GM23248 (cell line): Measurements from ENCODE around the gene HEXA. TPM values are rescaled to one million over a fixed set of nuclear protein-coding genes. Genes with fewer than 3 reads are reported as not detected.
A peak's percentile ranks its signal among the peaks of the same experiment; 100 is the strongest.

Experiments
- DNase-seq: peaks from one replicate; pipeline ENCODE4 v3.0.0-alpha.2; 2015
- H2AFZ ChIP-seq: fragments of 200-600 bp; sonication (generic); 2 replicates; pipeline ENCODE4 v1.6.1; 2016; ENCODE audit warnings: antibody characterized with exemption
- H3F3A ChIP-seq: fragments of 200-600 bp; sonication (generic); 2 replicates; pipeline ENCODE4 v1.6.1; 2016; ENCODE audit warnings: mild to moderate bottlenecking, antibody characterized with exemption, mixed run types; ENCODE audit not compliant: insufficient read depth
- H3K27ac ChIP-seq: fragments of 200-600 bp; sonication (generic); 2 replicates; pipeline ENCODE4 v1.5.1; 2016; ENCODE audit warnings: mild to moderate bottlenecking
- H3K27me3 ChIP-seq: fragments of 200-600 bp; sonication (generic); replicated peaks from 2 replicates; pipeline ENCODE4 v1.6.1; 2016; ENCODE audit warnings: mild to moderate bottlenecking; ENCODE audit not compliant: insufficient read depth
- H3K36me3 ChIP-seq: fragments of 200-600 bp; sonication (generic); 2 replicates; pipeline ENCODE4 v1.6.1; 2016; ENCODE audit warnings: low read depth, mild to moderate bottlenecking
- H3K4me1 ChIP-seq: fragments of 200-600 bp; sonication (generic); 2 replicates; pipeline ENCODE4 v1.6.1; 2016; ENCODE audit warnings: mild to moderate bottlenecking; ENCODE audit not compliant: insufficient read depth
- H3K4me2 ChIP-seq: fragments of 200-600 bp; sonication (generic); one replicate; pipeline ENCODE4 v1.6.1; 2016; ENCODE audit warnings: mild to moderate bottlenecking; ENCODE audit not compliant: unreplicated experiment
- H3K4me3 ChIP-seq: fragments of 200-600 bp; sonication (generic); 2 replicates; pipeline ENCODE4 v1.5.1; 2016; ENCODE audit warnings: mild to moderate bottlenecking
- H3K79me2 ChIP-seq: fragments of 200-600 bp; sonication (generic); 2 replicates; pipeline ENCODE4 v1.6.1; 2016; ENCODE audit warnings: mild to moderate bottlenecking; ENCODE audit not compliant: insufficient read depth
- H3K9ac ChIP-seq: fragments of 200-600 bp; sonication (generic); 2 replicates; pipeline ENCODE4 v1.6.1; 2016; ENCODE audit warnings: mild to moderate bottlenecking
- H3K9me2 ChIP-seq: fragments of 200-600 bp; sonication (generic); 2 replicates; pipeline ENCODE4 v1.6.1; 2016; ENCODE audit warnings: mixed run types, mild to moderate bottlenecking, moderate library complexity; ENCODE audit not compliant: insufficient read depth
- H3K9me3 ChIP-seq: fragments of 200-600 bp; sonication (generic); one replicate; pipeline ENCODE4 v1.6.1; 2017; ENCODE audit warnings: low read depth
- H4K20me1 ChIP-seq: fragments of 200-600 bp; sonication (generic); 2 replicates; pipeline ENCODE4 v1.6.0; 2016; ENCODE audit not compliant: insufficient read depth
- EZH2 ChIP-seq: fragments of 200-600 bp; sonication (generic); IDR thresholded peaks from 2 replicates; pipeline ENCODE4 v1.6.1; 2018; ENCODE audit warnings: antibody characterized with exemption, mild to moderate bottlenecking; ENCODE audit not compliant: insufficient read depth, poor library complexity, severe bottlenecking
- EZH2phosphoT487 ChIP-seq: fragments of 200-600 bp; sonication (generic); IDR thresholded peaks from 2 replicates; pipeline ENCODE4 v1.6.1; 2018; ENCODE audit warnings: antibody characterized with exemption, moderate library complexity, mild to moderate bottlenecking, low read depth; ENCODE audit not compliant: insufficient read depth
- WGBS, 2 experiments: methylation state at CpG; one replicate each; pipeline ENCODE4 v1.1.6; 2015 to 2017; ENCODE audit warnings: low lambda C conversion rate in 2 of 2, low coverage in 1 of 2; ENCODE audit errors: missing lambda C conversion rate in 2 of 2; 5-methylcytosine and 5-hydroxymethylcytosine counted together
- in situ Hi-C: fragments of 300-500 bp; cut with MboI; formaldehyde crosslinking; loops from 2 replicates; pipeline ENCODE4 v1.15.0; 2020
- polyA plus RNA-seq: library from polyadenylated mRNA; unstranded; fragments of >200 nt; fragmentation: Nextera tagmentation; extraction: Ambion mirVana; gene quantifications from 2 replicates; pipeline ENCODE4 v1.2.1, GENCODE V29; 2016
- total RNA-seq: library from RNA; depleted of rRNA; stranded (reverse); fragments of >200 nt; shearing (Covaris generic); gene quantifications from 2 replicates; pipeline ENCODE4 v1.2.3, GENCODE V29; 2014

HEXA gene
- total and polyA plus RNA-seq, 2 experiments from 2014 or later, result 162 to 190 TPM

GRCh38 chr15:72323752-72324151 is 52.1 kb downstream of the HEXA start:
- DNase-seq, result no peak
- no peak overlapping the region for H3K27ac ChIP-seq
- H3K9me3 ChIP-seq, result no peaks in the 10 kb centered on the region
- TF ChIP-seq EZH2phosphoT487, result no peak
- TF ChIP-seq EZH2, result no peak
- H3K4me3 ChIP-seq, result no peak overlapping the region
- H2AFZ ChIP-seq, result no peak overlapping the region
- WGBS, 2 experiments, result 93 to 94% methylated on average over 1 of the region's 1 CpG
- H3K4me2 ChIP-seq, result no peak overlapping the region
- peaks cover 3% of the 10 kb centered on the region; the same call in 1 of the 2 replicates for H3K27me3 ChIP-seq
- no peaks in the 10 kb centered on the region for H4K20me1 ChIP-seq
- in situ Hi-C loops, result no loop called here
- H3K9ac ChIP-seq, result no peak overlapping the region
- no peaks in the 10 kb centered on the region for H3K9me2 ChIP-seq
- H3F3A ChIP-seq, result peaks cover 4% of the 10 kb centered on the region; the same call in 1 of the 2 replicates
- no peaks in the 10 kb centered on the region for H3K79me2 ChIP-seq
- 0 out of 2 replicates have a peak, but pooled peaks cover 5% of the 10 kb centered on the region for H3K4me1 ChIP-seq
- H3K36me3 ChIP-seq, result no peaks in the 10 kb centered on the region

- Histone ChIP-seq H3K9me2 (no peaks in the 10 kb centered on the region), H2AFZ (peak within 1 kb of the TSS; percentile 50), H3K27ac (no peak within 1 kb of the TSS), H3K36me3 (no peaks in the 10 kb centered on the region), H3K9me3 (no peaks in the 10 kb centered on the region), H3K9ac (peak within 1 kb of the TSS; percentile 53), H3F3A (peaks cover 4% of the 10 kb centered on the region; the same call in 1 of the 2 replicates), H4K20me1 (no peaks in the 10 kb centered on the region), H3K4me1 (0 out of 2 replicates have a peak, but pooled peaks cover 5% of the 10 kb centered on the region), H3K4me2 (peak within 1 kb of the TSS; percentile 78), H3K4me3 (peak within 1 kb of the TSS; percentile 69), H3K27me3 (peaks cover 3% of the 10 kb centered on the region; the same call in 1 of the 2 replicates), H3K79me2 (no peaks in the 10 kb centered on the region)
- no peak for TF ChIP-seq EZH2
- TF ChIP-seq EZH2phosphoT487, result no peak
- in situ Hi-C loops, result no loop called here
- 3% methylated on average over 9 to 56 of the region's 58 CpGs for WGBS, 2 experiments
- DNase-seq, result peak; percentile 82
Observed at GRCh38 chr15:72319985-72320671, 55.7 kb downstream of the HEXA start, which contains the start of gene CELF6. Gene CELF6 (minus strand): TSS chr15:72320157. CDS start chr15:72319874, 283 bp downstream.

- no peak overlapping the region for H3K9ac ChIP-seq
- peak; percentile 80 for DNase-seq
- no peaks in the 10 kb centered on the region for H3K36me3 ChIP-seq
- no peak overlapping the region for H2AFZ ChIP-seq
- H3K4me2 ChIP-seq, result no peak overlapping the region
- WGBS, 2 experiments, result 8 to 14% methylated on average over 29 to 46 of the region's 48 CpGs
- no peak overlapping the region for H3K27ac ChIP-seq
- no peaks in the 10 kb centered on the region for H3K79me2 ChIP-seq
- in situ Hi-C loops, result no loop called here
- no peaks in the 10 kb centered on the region for H3K9me3 ChIP-seq
- peaks cover 4% of the 10 kb centered on the region; the same call in 1 of the 2 replicates for H3F3A ChIP-seq
- 0 out of 2 replicates have a peak, but pooled peaks cover 5% of the 10 kb centered on the region for H3K4me1 ChIP-seq
- peaks cover 3% of the 10 kb centered on the region; the same call in 1 of the 2 replicates for H3K27me3 ChIP-seq
- no peak overlapping the region for H3K4me3 ChIP-seq
- no peaks in the 10 kb centered on the region for H3K9me2 ChIP-seq
- H4K20me1 ChIP-seq, result no peaks in the 10 kb centered on the region
- no peak for TF ChIP-seq EZH2
Observed at GRCh38 chr15:72319360-72319984, 56.3 kb downstream of the HEXA start.

GRCh38 chr15:72318408-72318942 is 57.3 kb downstream of the HEXA start:
- H3K9me2 ChIP-seq, result no peaks in the 10 kb centered on the region
- no peak overlapping the region for H3K4me2 ChIP-seq
- H3K9ac ChIP-seq, result no peak overlapping the region
- H3K36me3 ChIP-seq, result no peaks in the 10 kb centered on the region
- H3K27me3 ChIP-seq, result peaks cover 3% of the 10 kb centered on the region; the same call in 1 of the 2 replicates
- in situ Hi-C loops, result no loop called here
- WGBS, 2 experiments, result 41 to 60% methylated on average over 2 of the region's 2 CpGs
- H4K20me1 ChIP-seq, result no peaks in the 10 kb centered on the region
- no peak for DNase-seq
- no peaks in the 10 kb centered on the region for H3K9me3 ChIP-seq
- no peaks in the 10 kb centered on the region for H3K79me2 ChIP-seq
- peaks cover 4% of the 10 kb centered on the region; the same call in 1 of the 2 replicates for H3F3A ChIP-seq
- no peak overlapping the region for H3K4me3 ChIP-seq
- H2AFZ ChIP-seq, result no peak overlapping the region
- TF ChIP-seq EZH2, result no peak
- TF ChIP-seq EZH2phosphoT487, result no peak
- 0 out of 2 replicates have a peak, but pooled peaks cover 5% of the 10 kb centered on the region for H3K4me1 ChIP-seq
- H3K27ac ChIP-seq, result no peak overlapping the region
